Liver (tissue), 9 donors: ENCODE measurements around the gene ALDH2. TPM values are rescaled to one million over a fixed set of nuclear protein-coding genes. Genes with fewer than 3 reads are reported as not detected.
"Not testable (repeated sequence)": the region's sequence is repeated elsewhere in the genome, so short reads cannot be mapped to it uniquely, and the experiment has no call there.

Experiments
- DNase-seq: peaks from one replicate; pipeline ENCODE4 v3.0.0-alpha.2; 2017; ENCODE audit warnings: low spot score
- H3K27ac ChIP-seq, 2 donors: one replicate each; pipeline ENCODE4 v1.7.0; 2013; ENCODE audit warnings: inconsistent platforms in 2 of 2, low read length in 2 of 2, control low read depth in 1 of 2, low read depth in 1 of 2, mild to moderate bottlenecking in 1 of 2
- H3K27me3 ChIP-seq, 4 donors: one replicate each; pipeline versions ENCODE4 v1.6.1 to v1.7.0; 2013; ENCODE audit warnings: low read length in 3 of 4, inconsistent platforms in 1 of 4, mild to moderate bottlenecking in 1 of 4, moderate library complexity in 1 of 4; ENCODE audit not compliant: control insufficient read depth in 4 of 4, insufficient read depth in 4 of 4
- H3K36me3 ChIP-seq, 4 donors: one replicate each; pipeline versions ENCODE4 v1.6.1 to v1.7.0; 2013; ENCODE audit warnings: low read length in 3 of 4, mild to moderate bottlenecking in 3 of 4, low read depth in 1 of 4, moderate library complexity in 1 of 4; ENCODE audit not compliant: control insufficient read depth in 4 of 4, insufficient read depth in 3 of 4
- H3K4me1 ChIP-seq, 4 donors: one replicate each; pipeline versions ENCODE4 v1.6.1 to v1.7.0; 2013; ENCODE audit warnings: low read length in 3 of 4, mild to moderate bottlenecking in 3 of 4, moderate library complexity in 1 of 4; ENCODE audit not compliant: control insufficient read depth in 4 of 4, insufficient read depth in 4 of 4
- H3K4me3 ChIP-seq, 3 donors: one replicate each; pipeline versions ENCODE4 v1.6.1 to v1.7.0; 2013; ENCODE audit warnings: low read length in 3 of 3, control low read depth in 1 of 3, low read depth in 1 of 3, mild to moderate bottlenecking in 1 of 3
- H3K9ac ChIP-seq, 2 donors: one replicate each; pipeline ENCODE4 v1.7.0; 2013; ENCODE audit warnings: low read length in 2 of 2, mild to moderate bottlenecking in 2 of 2, moderate library complexity in 2 of 2, control low read depth in 1 of 2, low read depth in 1 of 2
- H3K9me3 ChIP-seq, 4 donors: one replicate each; pipeline versions ENCODE4 v1.6.1 to v1.7.0; 2013; ENCODE audit warnings: low read length in 3 of 4; ENCODE audit not compliant: control insufficient read depth in 4 of 4
- CTCF ChIP-seq: fragments of 150-350 bp; IDR thresholded peaks from 2 replicates; pipeline ENCODE4 v1.5.1; 2017; ENCODE audit warnings: improper control_type of control experiment, low read depth, low read length; ENCODE audit not compliant: missing input control
- EGR1 ChIP-seq, 2 donors: IDR thresholded peaks; 2 replicates each; pipeline ENCODE4 v1.6.1; 2016 to 2018; ENCODE audit warnings: antibody characterized with exemption in 2 of 2, low read depth in 2 of 2
- FOXA2 ChIP-seq: IDR thresholded peaks from 2 replicates; pipeline ENCODE4 v1.6.1; 2016; ENCODE audit warnings: antibody characterized with exemption
- GABPA ChIP-seq, 2 donors: IDR thresholded peaks in 1 of 2; conservative IDR thresholded peaks in 1 of 2; 2 replicates each; pipeline ENCODE4 v1.6.1; 2016; ENCODE audit warnings: antibody characterized with exemption in 2 of 2, mild to moderate bottlenecking in 1 of 2, moderate library complexity in 1 of 2
- MAX ChIP-seq: IDR thresholded peaks from 2 replicates; pipeline ENCODE4 v1.6.1; 2016; ENCODE audit warnings: antibody characterized with exemption
- NR2F2 ChIP-seq: IDR thresholded peaks from 2 replicates; pipeline ENCODE4 v1.6.1; 2016; ENCODE audit warnings: antibody characterized with exemption
- RAD21 ChIP-seq, 2 donors: IDR thresholded peaks; 2 replicates each; pipeline ENCODE4 v1.6.1; 2016; ENCODE audit warnings: antibody characterized with exemption in 2 of 2, mild to moderate bottlenecking in 2 of 2
- REST ChIP-seq: IDR thresholded peaks from 2 replicates; pipeline ENCODE4 v1.6.1; 2016; ENCODE audit warnings: antibody characterized with exemption, mild to moderate bottlenecking
- TAF1 ChIP-seq: conservative IDR thresholded peaks from 2 replicates; pipeline ENCODE4 v1.6.1; 2016; ENCODE audit warnings: antibody characterized with exemption, mild to moderate bottlenecking
- YY1 ChIP-seq: IDR thresholded peaks from 2 replicates; pipeline ENCODE4 v1.6.1; 2016; ENCODE audit warnings: antibody characterized with exemption, mild to moderate bottlenecking
- WGBS: extraction: QIAGEN DNeasy Blood & Tissue Kit; methylation state at CpG from one replicate; pipeline ENCODE4 v1.1.7; 2013; 5-methylcytosine and 5-hydroxymethylcytosine counted together
- polyA plus RNA-seq, 2 donors: library from polyadenylated mRNA; stranded (reverse) in 1 of 2; unstranded in 1 of 2; fragments of 200-250 nt in 1 of 2; fragments of >200 nt in 1 of 2; fragmentation: Nextera tagmentation in 1 of 2; extraction: Ambion mirVana in 1 of 2; gene quantifications; one replicate each; pipeline versions ENCODE4 v1.2.1 to v1.2.3, GENCODE V29; 2013 to 2015
- total RNA-seq, 2 donors: library from RNA; depleted of rRNA; stranded (reverse); fragments of >200 nt; gene quantifications; one replicate each; pipeline ENCODE4 v1.2.3, GENCODE V29; 2014
- donor health status: healthy.
- donor health status: healthy.
- donor health status: healthy.
- donor health status: healthy.
- donor health status: healthy.

Gene ALDH2
- total and polyA plus RNA-seq, 4 donors, result 93.1 to 849 (median 573) TPM

GRCh38 chr12:111823891-111824290, 57.2 kb downstream of the ALDH2 start (continued):
- no peak for TF ChIP-seq REST

GRCh38 chr12:111824312-111824711, 57.6 kb downstream of the ALDH2 start:
- H3K36me3 ChIP-seq, H3K4me3 ChIP-seq, H3K4me1 ChIP-seq, DNase-seq, H3K27ac ChIP-seq, H3K9ac ChIP-seq, H3K9me3 ChIP-seq, H3K27me3 ChIP-seq: not testable (repeated sequence)
- 65% methylated on average over 4 of the region's 4 CpGs for WGBS
- TF ChIP-seq RAD21 (IDR thresholded peaks at IDR 0.05), result peak; percentile 21 to 29

GRCh38 chr12:111825509-111825908, 58.8 kb downstream of the ALDH2 start:
- H3K4me3 ChIP-seq, result no peak overlapping the region
- H3K4me1 ChIP-seq, result no peaks in the 10 kb centered on the region
- no peak overlapping the region for H3K9ac ChIP-seq
- H3K9me3 ChIP-seq, result no peaks in the 10 kb centered on the region
- H3K27me3 ChIP-seq, result no peaks in the 10 kb centered on the region
- 77% methylated on average over 5 of the region's 5 CpGs for whole genome bisulfite sequencing
- H3K27ac ChIP-seq, result no peak overlapping the region
- DNase-seq, result no peak
- TF ChIP-seq TAF1 (no peak), GABPA (IDR thresholded peaks at IDR 0.05 in 1 of 2, conservative IDR thresholded peaks at IDR 0.05 in 1 of 2) (no peak), CTCF (no peak), YY1 (no peak), NR2F2 (no peak), RAD21 (IDR thresholded peaks at IDR 0.05) (no peak), MAX (no peak), REST (no peak), FOXA2 (no peak), EGR1 (IDR thresholded peaks at IDR 0.05; ENCODE audit: low read depth in 2 of 2) (no peak)
- no peaks in the 10 kb centered on the region for H3K36me3 ChIP-seq
